GM19463 (cell line): Measurements from ENCODE around the gene TRIM38.
"Not testable (repeated sequence)": the region's sequence is repeated elsewhere in the genome, so short reads cannot be mapped to it uniquely, and the experiment has no call there.

Experiments used
- ATAC-seq: cut with Tn5 transposase; IDR thresholded peaks from one replicate; pipeline ENCODE4 v1.9.1; 2021; ENCODE audit warnings: mild to moderate bottlenecking, moderate library complexity; ENCODE audit not compliant: unreplicated experiment

The TRIM38 gene

GRCh38 chr6:25962149-25963127 is at the start of gene TRIM38:
TRIM38 (plus strand) TSS chr6:25962802; CDS start chr6:25966523, 3,721 bp downstream.
- ATAC-seq, result peak; percentile 75

GRCh38 chr6:25913741-25914140 is 48.9 kb upstream of the TRIM38 start:
- no peak for ATAC-seq

GRCh38 chr6:25916330-25916729 is 46.3 kb upstream of the TRIM38 start:
- ATAC-seq, result no peak

DNA sequence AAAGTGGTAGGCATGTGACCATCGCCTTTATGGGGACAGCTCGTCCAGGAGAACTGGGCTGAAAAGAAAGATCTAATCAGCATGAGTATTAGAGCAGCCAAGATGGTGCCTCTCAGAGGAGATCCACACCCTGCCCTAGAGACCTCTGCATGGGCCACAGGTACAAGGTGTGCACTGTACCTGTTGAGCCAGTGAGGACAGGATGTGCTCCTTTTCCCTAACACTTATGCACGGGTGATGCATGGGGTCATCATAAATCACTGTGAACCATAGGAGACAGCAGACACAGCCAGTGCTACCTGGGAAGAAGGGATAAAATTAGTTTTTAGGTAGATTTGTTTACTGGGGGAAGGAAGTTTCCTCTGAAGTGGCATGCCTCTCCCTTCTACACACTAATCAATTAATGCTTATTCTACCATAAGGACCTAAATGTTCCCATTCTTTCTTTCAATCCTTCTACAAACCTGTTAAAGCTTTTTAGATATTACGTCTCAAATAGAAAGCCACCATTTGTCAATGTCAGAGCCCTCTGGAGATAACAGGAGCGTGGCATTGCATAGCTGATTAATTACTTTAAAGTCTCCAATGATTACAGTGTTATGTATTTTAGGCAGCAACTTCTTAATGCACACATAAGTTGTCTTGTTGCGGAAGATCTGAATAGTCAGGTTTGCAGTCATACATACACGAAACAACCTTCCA is 45.7 kb upstream of the TRIM38 start:
- ATAC-seq, result no peak

GRCh38 chr6:25918083-25918683 is 44.4 kb upstream of the TRIM38 start:
- no peak for ATAC-seq

- ATAC-seq, result no peak
Measured at GRCh38 chr6:25919657-25920056, 42.9 kb upstream of the TRIM38 start.

DNA sequence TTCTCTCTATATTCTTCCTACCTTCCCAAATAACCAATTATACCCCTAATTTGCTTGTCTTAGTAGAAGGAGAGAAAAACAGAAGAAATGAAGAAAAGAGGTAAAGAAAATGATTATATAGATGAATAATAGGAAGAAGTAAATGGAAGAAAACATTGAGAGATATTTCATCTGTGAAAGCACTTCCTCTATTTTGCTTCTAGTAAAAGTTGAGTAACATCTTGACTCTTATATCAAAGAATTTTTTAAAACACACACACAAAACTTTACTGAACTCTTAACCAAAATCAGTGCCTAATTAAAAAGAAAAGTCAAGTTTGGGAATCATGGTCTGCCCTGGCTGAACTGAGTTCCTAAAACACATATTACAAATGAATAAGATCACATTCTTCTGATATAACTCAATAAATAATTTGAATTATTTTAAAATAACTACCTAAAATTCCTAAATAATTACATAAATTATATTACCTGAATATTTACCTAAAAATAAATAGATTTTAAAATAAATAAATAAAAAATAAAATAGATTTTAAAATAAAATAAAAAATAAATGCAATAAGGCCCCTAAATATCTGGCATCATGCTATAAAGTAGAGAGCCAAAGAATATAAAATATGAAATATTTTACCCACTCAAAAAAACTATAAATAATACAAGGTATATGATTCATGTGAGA is 40.9 kb upstream of the TRIM38 start:
- ATAC-seq, result no peak

DNA sequence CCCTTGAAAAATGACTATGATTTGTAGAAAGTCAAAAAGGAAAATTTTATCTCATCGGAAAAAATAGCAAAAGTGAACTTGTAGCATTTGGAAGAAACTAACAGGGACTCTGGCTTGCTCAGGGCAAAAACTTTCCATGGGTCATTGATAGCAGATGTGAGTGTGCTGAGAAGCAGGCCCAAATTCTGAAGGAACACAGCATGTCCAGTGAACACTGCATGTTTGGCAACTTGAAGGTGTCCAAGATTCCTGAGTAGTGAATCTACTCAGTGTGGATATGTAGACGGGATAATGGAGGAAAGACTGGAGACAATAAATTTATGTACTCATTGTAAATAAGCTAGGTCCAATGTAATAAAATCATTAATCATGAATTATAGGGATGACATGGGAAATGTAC is 40.3 kb upstream of the TRIM38 start:
- no peak for ATAC-seq

GRCh38 chr6:25925876-25926275 is 36.7 kb upstream of the TRIM38 start:
- no peak for ATAC-seq

GRCh38 chr6:25927178-25927577 is 35.4 kb upstream of the TRIM38 start:
- ATAC-seq, result no peak

GRCh38 chr6:25927756-25928216 is 34.8 kb upstream of the TRIM38 start:
- ATAC-seq, result no peak

DNA sequence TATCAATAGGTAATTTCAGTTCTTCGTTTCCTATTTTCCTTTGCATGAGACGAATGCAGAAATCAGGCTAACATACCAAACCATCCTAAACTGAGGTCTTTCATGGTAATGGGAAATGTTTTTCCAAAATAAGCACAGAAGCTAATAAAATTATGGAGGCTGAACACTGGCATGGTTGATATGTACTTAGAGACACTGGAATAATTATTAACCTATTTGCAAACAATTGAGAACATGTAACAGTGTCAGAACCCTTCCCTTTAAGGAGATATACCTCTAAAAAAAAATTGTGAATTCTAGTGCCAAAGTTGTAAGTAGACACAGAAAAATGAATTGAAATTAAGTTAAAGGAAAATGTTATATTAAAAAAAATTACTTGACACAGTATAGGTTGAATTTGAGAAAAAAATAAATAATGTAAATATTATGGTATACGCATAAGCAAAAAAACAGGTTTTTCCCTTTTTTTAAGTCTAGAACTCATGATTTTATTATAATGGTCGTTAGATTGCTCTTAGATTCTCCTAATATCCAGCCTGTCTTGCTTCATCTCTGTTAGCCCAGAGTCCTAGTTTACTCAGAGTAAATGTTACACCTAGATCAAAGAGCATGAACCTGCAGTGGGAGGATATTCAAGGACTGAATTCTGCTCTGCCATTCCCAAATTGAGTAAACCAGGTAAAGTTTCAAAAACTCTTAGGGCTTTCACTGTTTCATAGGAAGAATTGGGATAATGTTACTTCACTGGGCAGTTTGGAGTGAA is 33.9 kb upstream of the TRIM38 start:
- ATAC-seq, result no peak

DNA sequence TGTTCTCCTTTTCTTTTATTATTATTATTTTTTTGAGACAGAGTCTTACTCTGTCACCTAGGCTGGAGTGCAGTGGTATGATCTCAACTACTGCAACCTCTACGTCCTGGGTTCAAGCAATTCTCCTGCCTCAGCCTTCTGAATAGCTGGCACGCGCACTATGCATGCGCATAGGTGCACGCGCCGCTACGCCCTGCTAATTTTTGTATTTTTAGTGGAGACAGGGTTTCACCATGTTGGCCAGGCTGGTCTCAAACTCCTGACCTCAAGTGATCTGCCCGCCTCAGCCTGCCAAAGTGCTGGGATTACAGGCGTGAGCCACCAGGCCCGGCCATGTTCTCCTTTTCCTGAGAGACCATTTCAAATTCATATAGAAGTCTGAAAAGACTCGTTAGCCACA is 32.8 kb upstream of the TRIM38 start:
- not testable (repeated sequence) for ATAC-seq

GRCh38 chr6:25930532-25931410 is 31.8 kb upstream of the TRIM38 start, which contains the start of gene SLC17A2:
SLC17A2 (minus strand) TSS chr6:25930691; CDS start chr6:25925796, 4,895 bp downstream.
- no peak for ATAC-seq

GRCh38 chr6:25931411-25931709 is 31.2 kb upstream of the TRIM38 start:
- no peak for ATAC-seq

GRCh38 chr6:25934156-25934555 is 28.4 kb upstream of the TRIM38 start:
- no peak for ATAC-seq

- no peak for ATAC-seq
Measured at GRCh38 chr6:25934735-25935313, 27.8 kb upstream of the TRIM38 start.

- no peak for ATAC-seq
Measured at GRCh38 chr6:25935953-25936352, 26.6 kb upstream of the TRIM38 start.

DNA sequence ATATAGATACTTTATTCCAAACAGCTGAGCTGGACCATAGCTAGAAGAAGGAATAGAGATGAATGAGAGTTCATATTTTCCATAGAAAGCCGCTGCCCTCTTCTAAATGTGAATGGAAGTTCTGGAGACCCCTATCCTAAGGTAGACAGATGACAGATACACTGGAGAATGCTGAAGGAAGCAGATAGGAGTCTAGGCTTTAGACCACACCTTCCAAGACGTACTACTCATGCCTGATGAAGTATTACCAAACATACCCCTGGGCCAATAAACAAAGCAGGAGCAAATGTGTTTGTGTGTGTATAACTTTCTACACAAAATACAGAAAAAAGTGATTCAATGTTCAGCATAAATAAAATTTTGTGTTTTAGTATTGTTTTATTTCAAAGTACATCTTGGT is 23.0 kb upstream of the TRIM38 start:
- no peak for ATAC-seq
